ENCODE data around the gene TYMS. TPM values are rescaled to one million over a fixed set of nuclear protein-coding genes. Genes with fewer than 3 reads are reported as not detected.

Gene TYMS
- total RNA-seq, 1 experiment from 2014 or later: 140 TPM

- Mint-ChIP-seq H3K4me1 (peaks cover 4% of the 10 kb centered on the region in 2 experiments; a peak in 2 of 4 replicates), H3K27ac (no peak overlapping the region), H3K36me3 (ENCODE audit: insufficient read depth in 1 of 3, low read depth in 3 of 3) (peaks cover 4 to 56% (median 27%) of the 10 kb centered on the region in 3 experiments; a peak in 6 of 7 replicates), H3K4me3 (no peak overlapping the region), H3K9me3 (no peaks in the 10 kb centered on the region), H3K27me3 (ENCODE audit: low read depth) (no peaks in the 10 kb centered on the region)
- no peak overlapping the region for H2BK120ac ChIP-seq (ENCODE audit: low read depth, low read length, poor library complexity, severe bottlenecking)
- H3K4me2 ChIP-seq (ENCODE audit: insufficient read depth, insufficient read length, low read length): no peak overlapping the region
- no peak overlapping the region for H2BK12ac ChIP-seq (ENCODE audit: insufficient read length, low read depth, low read length)
- H3K79me2 ChIP-seq (ENCODE audit: insufficient read depth, low read length): no peaks in the 10 kb centered on the region; the same call in 1 of the 2 replicates
- no peak overlapping the region for H3K23ac ChIP-seq (ENCODE audit: insufficient read length, low read depth, low read length)
- no peak overlapping the region for H2AFZ ChIP-seq (ENCODE audit: low read length)
- H3K23me2 ChIP-seq (ENCODE audit: insufficient read length, low read depth, low read length, poor library complexity, severe bottlenecking): no peaks in the 10 kb centered on the region
- H2BK20ac ChIP-seq (ENCODE audit: low read depth, low read length, poor library complexity, severe bottlenecking): no peak overlapping the region
- no peaks in the 10 kb centered on the region for H3K4me1 ChIP-seq (ENCODE audit: insufficient read depth, low read length)
- no peaks in the 10 kb centered on the region for H3K79me1 ChIP-seq (ENCODE audit: insufficient read depth, low read depth, low read length, poor library complexity, severe bottlenecking)
- H4K8ac ChIP-seq (replicated peaks; ENCODE audit: insufficient read length, low read depth, low read length): no peak overlapping the region
- no peak overlapping the region for H3K27ac ChIP-seq (ENCODE audit: insufficient read length, low read depth, low read length)
- no peak overlapping the region for H4K5ac ChIP-seq (ENCODE audit: insufficient read length, low read depth, low read length)
- H3K9me3 ChIP-seq (ENCODE audit: control insufficient read depth, low read depth, low read length): no peaks in the 10 kb centered on the region
- no peak overlapping the region for H3K4ac ChIP-seq (ENCODE audit: low read depth, low read length)
- no peaks in the 10 kb centered on the region for H4K20me1 ChIP-seq (ENCODE audit: control insufficient read depth, insufficient read depth, insufficient read length)
- no peak overlapping the region for H3K18ac ChIP-seq (ENCODE audit: insufficient read length, low read depth, low read length)
- H3K9ac ChIP-seq (ENCODE audit: extremely low read depth, insufficient read length, low read length): no peak overlapping the region
- H3K56ac ChIP-seq (ENCODE audit: insufficient read length, low read depth, low read length): no peak overlapping the region
- no peak for TF ChIP-seq CTCF (conservative IDR thresholded peaks at IDR 0.05)
- H3K14ac ChIP-seq (ENCODE audit: insufficient read depth, low read length): no peak overlapping the region
- H3K27me3 ChIP-seq (ENCODE audit: insufficient read depth, low read length): no peaks in the 10 kb centered on the region
- H2BK5ac ChIP-seq (ENCODE audit: insufficient read length, low read length): no peak overlapping the region
- no peak overlapping the region for H3T11ph ChIP-seq (ENCODE audit: low read length)
- WGBS (ENCODE audit: extremely low coverage, insufficient read length, low lambda C conversion rate): no CpG with 5 or more reads among the region's 4 CpGs
- no peak for DNase-seq
- H4K91ac ChIP-seq (ENCODE audit: insufficient read length, low read depth, low read length): no peak overlapping the region
- H2AK5ac ChIP-seq (ENCODE audit: insufficient read length, low read length): no peak overlapping the region
- H2BK15ac ChIP-seq (ENCODE audit: low read depth, low read length): no peak overlapping the region
These were observed 39.6 kb downstream of the TYMS start for GRCh38 chr18:697012-697411.
